SK-N-SH (cell line): ENCODE measurements around the gene WASF1. TPM values are rescaled to one million over a fixed set of nuclear protein-coding genes. Genes with fewer than 3 reads are reported as not detected.

Source experiments
- CTCF ChIA-PET: fragments of 300-600, 350-600 bp; formaldehyde crosslinking; extraction: SDS; loops from one replicate; lab custom pipeline; 2021; lab: Yijun Ruan, JAX
- POLR2A ChIA-PET: fragments of 350-600 bp; sonication (Branson Sonifier 250); formaldehyde crosslinking; extraction: SDS; loops from one replicate; lab custom pipeline; 2020; ENCODE audit warnings: antibody characterized with exemption, inconsistent platforms; lab: Yijun Ruan, JAX
- DNase-seq: peaks from one replicate; pipeline ENCODE4 v3.0.0; 2012
- H2AFZ ChIP-seq: fragments of 200-600 bp; sonication (generic); 2 replicates; pipeline ENCODE4 v1.8.1; 2016; ENCODE audit warnings: antibody characterized with exemption, mild to moderate bottlenecking, low read depth
- H3F3A ChIP-seq: fragments of 200-600 bp; sonication (generic); replicated peaks from 2 replicates; pipeline ENCODE3; 2016; ENCODE audit warnings: antibody characterized with exemption, mild to moderate bottlenecking; ENCODE audit not compliant: insufficient read depth
- H3K27ac ChIP-seq, 2 experiments: fragments of 200-500 bp in 1 of 2; fragments of 200-600 bp in 1 of 2; sonication (Bioruptor generic) in 1 of 2; sonication (generic), shearing (Covaris generic) in 1 of 2; 2 replicates each; pipeline versions ENCODE4 v1.5.1 to v1.6.1; 2014 to 2016; ENCODE audit warnings: low read depth in 2 of 2, inconsistent platforms in 1 of 2, low read length in 1 of 2, mild to moderate bottlenecking in 1 of 2, mixed read lengths in 1 of 2
- H3K27me3 ChIP-seq: fragments of 200-600 bp; sonication (generic), shearing (Covaris generic); 2 replicates; pipeline ENCODE4 v1.6.1; 2016; ENCODE audit warnings: mixed run types; ENCODE audit not compliant: insufficient read depth
- H3K36me3 ChIP-seq, 2 experiments: fragments of 200-500 bp in 1 of 2; fragments of 200-600 bp in 1 of 2; sonication (Bioruptor generic) in 1 of 2; sonication (generic) in 1 of 2; replicated peaks in 1 of 2; 2 replicates each; pipeline versions ENCODE3 to v1.5.1; 2014 to 2016; ENCODE audit warnings: low read length in 1 of 2, mild to moderate bottlenecking in 1 of 2; ENCODE audit not compliant: insufficient read depth in 2 of 2, control insufficient read depth in 1 of 2
- H3K4me1 ChIP-seq, 2 experiments: fragments of 200-500 bp in 1 of 2; fragments of 200-600 bp in 1 of 2; sonication (Bioruptor generic) in 1 of 2; sonication (generic), shearing (Covaris generic) in 1 of 2; 2 replicates each; pipeline versions ENCODE4 v1.5.1 to v1.6.1; 2014 to 2016; ENCODE audit warnings: low read depth in 1 of 2, low read length in 1 of 2, mixed run types in 1 of 2; ENCODE audit not compliant: insufficient read depth in 2 of 2, control insufficient read depth in 1 of 2
- H3K4me2 ChIP-seq: fragments of 200-600 bp; sonication (generic), shearing (Covaris generic); 2 replicates; pipeline ENCODE4 v1.6.1; 2017; ENCODE audit warnings: mixed run types
- H3K4me3 ChIP-seq, 2 experiments: fragments of 200-500 bp in 1 of 2; fragments of 200-600 bp in 1 of 2; sonication (Bioruptor generic) in 1 of 2; sonication (generic), shearing (Covaris generic) in 1 of 2; 2 replicates each; pipeline versions ENCODE4 v1.5.1 to v1.8.1; 2014 to 2016; ENCODE audit warnings: low read depth in 2 of 2, inconsistent platforms in 1 of 2, low read length in 1 of 2, mild to moderate bottlenecking in 1 of 2, mixed read lengths in 1 of 2, moderate library complexity in 1 of 2
- H3K79me2 ChIP-seq: fragments of 200-600 bp; sonication (generic); 2 replicates; pipeline ENCODE4 v1.8.1; 2017; ENCODE audit warnings: mild to moderate bottlenecking; ENCODE audit not compliant: insufficient read depth
- H3K9ac ChIP-seq: fragments of 200-600 bp; sonication (generic); 2 replicates; pipeline ENCODE4 v1.6.1; 2017; ENCODE audit warnings: mixed run types
- H3K9me2 ChIP-seq: fragments of 200-600 bp; sonication (generic); 2 replicates; pipeline ENCODE4 v1.6.1; 2017; ENCODE audit warnings: mixed run types
- H3K9me3 ChIP-seq: fragments of 200-600 bp; sonication (generic); 2 replicates; pipeline ENCODE4 v1.6.1; 2017; ENCODE audit warnings: mixed run types, mild to moderate bottlenecking, moderate library complexity
- H4K20me1 ChIP-seq: fragments of 200-600 bp; sonication (generic); 2 replicates; pipeline ENCODE4 v1.6.1; 2017; ENCODE audit warnings: mild to moderate bottlenecking, mixed run types; ENCODE audit not compliant: insufficient read depth
- ELF1 ChIP-seq: IDR thresholded peaks from 2 replicates; pipeline ENCODE4 v1.4.0; 2012
- FOXM1 ChIP-seq: IDR thresholded peaks from 2 replicates; pipeline ENCODE4 v1.4.0; 2012; ENCODE audit warnings: low read depth, mild to moderate bottlenecking
- JUND ChIP-seq: IDR thresholded peaks from 2 replicates; pipeline ENCODE4 v1.4.0; 2012
- MEF2A ChIP-seq: IDR thresholded peaks from 2 replicates; pipeline ENCODE4 v1.4.0; 2012; ENCODE audit warnings: low read depth, borderline replicate concordance
- POLR2AphosphoS5 ChIP-seq: IDR thresholded peaks from 2 replicates; pipeline ENCODE4 v1.6.1; 2012; ENCODE audit warnings: low read depth, low read length
- SIN3A ChIP-seq: IDR thresholded peaks from 2 replicates; pipeline ENCODE4 v1.6.1; 2012; ENCODE audit warnings: low read depth, mild to moderate bottlenecking, low read length, moderate library complexity, borderline replicate concordance
- TAF1 ChIP-seq: IDR thresholded peaks from 2 replicates; pipeline ENCODE4 v1.6.1; 2012; ENCODE audit warnings: low read depth, mild to moderate bottlenecking, low read length, moderate library complexity, borderline replicate concordance
- YY1 ChIP-seq: IDR thresholded peaks from 2 replicates; pipeline ENCODE4 v1.4.0; 2012; ENCODE audit warnings: low read depth, mild to moderate bottlenecking
- whole genome bisulfite sequencing: methylation state at CpG from one replicate; pipeline ENCODE4 v1.1.6; 2017; ENCODE audit warnings: low lambda C conversion rate; 5-methylcytosine and 5-hydroxymethylcytosine counted together
- polyA plus RNA-seq, 3 experiments: library from polyadenylated mRNA; depleted of rRNA; stranded (reverse); fragments of >200 nt; gene quantifications; 2 replicates each; pipeline ENCODE4 v1.2.3, GENCODE V29; 2012
- TF ChIP-seq, protein P1 (sequence below): IDR thresholded peaks from 2 replicates; pipeline ENCODE4; 2012
- TF ChIP-seq, protein P2 (sequence below): fragments of 150-350 bp; IDR thresholded peaks from 2 replicates; pipeline ENCODE4 v1.6.1; 2016; ENCODE audit warnings: mild to moderate bottlenecking, low read depth, low read length
- TF ChIP-seq, protein P3 (sequence below): fragments of 200-600 bp; sonication (generic); IDR thresholded peaks from 2 replicates; pipeline ENCODE4 v1.6.1; 2017; ENCODE audit warnings: antibody characterized with exemption, mild to moderate bottlenecking, moderate library complexity

Gene WASF1
- polyA plus RNA-seq, 1 of the 3 experiments (the other 2 are of a cell fraction) = 31.4 TPM

DNA sequence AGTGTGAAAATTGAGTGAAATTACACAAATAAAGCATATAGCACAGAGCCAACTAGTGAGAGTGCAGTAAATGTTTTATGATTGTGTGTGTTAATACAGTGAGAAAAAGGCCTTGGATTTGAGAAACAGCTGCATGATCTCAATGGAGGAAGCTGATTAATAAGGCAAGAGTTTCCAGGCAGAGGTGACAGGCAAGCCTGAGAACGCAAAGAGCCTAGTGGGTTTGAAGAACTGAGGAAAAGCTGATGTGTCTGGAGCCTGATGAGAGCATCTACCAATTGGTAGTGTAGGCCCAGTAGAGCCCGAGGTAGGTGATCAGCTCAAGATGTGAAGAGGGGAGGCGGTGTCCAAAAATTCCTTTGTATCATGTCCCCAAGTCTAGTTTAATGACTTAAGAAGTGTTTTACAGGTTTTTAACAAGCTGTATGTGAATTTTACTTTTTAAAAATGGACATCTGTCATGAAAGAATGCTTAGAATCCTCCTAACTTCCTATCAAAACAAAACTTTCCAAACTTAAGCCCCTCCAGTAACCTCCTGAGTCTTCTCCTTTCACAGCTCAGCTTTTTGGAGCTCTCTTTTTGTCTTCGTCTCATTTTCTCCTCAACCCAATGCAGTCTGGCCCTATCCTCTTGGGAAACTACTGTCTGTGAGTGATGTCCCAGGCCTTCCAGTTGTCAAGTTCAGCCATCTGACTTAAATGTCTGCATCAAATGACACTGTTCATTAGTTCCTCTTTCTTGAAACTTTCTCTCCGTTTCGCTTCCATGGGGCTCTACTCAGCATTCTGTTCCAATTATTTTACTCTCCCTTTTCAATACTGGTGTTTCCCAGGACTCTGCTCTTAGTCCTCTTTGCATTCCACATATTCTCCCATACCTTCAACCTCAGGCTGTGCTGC is 1.9 kb upstream of the WASF1 start:
- Histone ChIP-seq H4K20me1 (peaks cover 27% of the 10 kb centered on the region; the same call in 1 of the 2 replicates), H3K4me2 (peak overlapping the region; percentile 85), H3K9me2 (no peaks in the 10 kb centered on the region; the same call in 1 of the 2 replicates), H3K27me3 (no peaks in the 10 kb centered on the region), H3K4me1 (peaks cover 11 to 35% of the 10 kb centered on the region in 2 experiments), H3K9me3 (no peaks in the 10 kb centered on the region), H3K36me3 (peaks cover 0 to 2% of the 10 kb centered on the region in 2 experiments), H3K9ac (peak overlapping the region; percentile 85), H2AFZ (0 out of 2 replicates have a peak overlapping the region, but pooled peaks have one; percentile 99), H3F3A (no peaks in the 10 kb centered on the region), H3K4me3 (peak overlapping the region; percentile 98 to 100), H3K27ac (peak overlapping the region in 1 of 2 experiments; percentile 86; a peak in 1 of 4 replicates), H3K79me2 (peaks cover 86% of the 10 kb centered on the region)
- POLR2A ChIA-PET = no interaction called here
- TF ChIP-seq POLR2AphosphoS5 = no peak
- TF ChIP-seq, protein P1, sequence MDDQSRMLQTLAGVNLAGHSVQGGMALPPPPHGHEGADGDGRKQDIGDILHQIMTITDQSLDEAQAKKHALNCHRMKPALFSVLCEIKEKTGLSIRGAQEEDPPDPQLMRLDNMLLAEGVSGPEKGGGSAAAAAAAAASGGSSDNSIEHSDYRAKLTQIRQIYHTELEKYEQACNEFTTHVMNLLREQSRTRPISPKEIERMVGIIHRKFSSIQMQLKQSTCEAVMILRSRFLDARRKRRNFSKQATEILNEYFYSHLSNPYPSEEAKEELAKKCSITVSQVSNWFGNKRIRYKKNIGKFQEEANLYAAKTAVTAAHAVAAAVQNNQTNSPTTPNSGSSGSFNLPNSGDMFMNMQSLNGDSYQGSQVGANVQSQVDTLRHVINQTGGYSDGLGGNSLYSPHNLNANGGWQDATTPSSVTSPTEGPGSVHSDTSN = no peak
- no peak for TF ChIP-seq TAF1
- no peak for TF ChIP-seq FOXM1
- TF ChIP-seq, protein P2, sequence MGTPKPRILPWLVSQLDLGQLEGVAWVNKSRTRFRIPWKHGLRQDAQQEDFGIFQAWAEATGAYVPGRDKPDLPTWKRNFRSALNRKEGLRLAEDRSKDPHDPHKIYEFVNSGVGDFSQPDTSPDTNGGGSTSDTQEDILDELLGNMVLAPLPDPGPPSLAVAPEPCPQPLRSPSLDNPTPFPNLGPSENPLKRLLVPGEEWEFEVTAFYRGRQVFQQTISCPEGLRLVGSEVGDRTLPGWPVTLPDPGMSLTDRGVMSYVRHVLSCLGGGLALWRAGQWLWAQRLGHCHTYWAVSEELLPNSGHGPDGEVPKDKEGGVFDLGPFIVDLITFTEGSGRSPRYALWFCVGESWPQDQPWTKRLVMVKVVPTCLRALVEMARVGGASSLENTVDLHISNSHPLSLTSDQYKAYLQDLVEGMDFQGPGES = no peak
- TF ChIP-seq JUND = no peak
- no peak for TF ChIP-seq ELF1
- no peak for TF ChIP-seq YY1
- TF ChIP-seq, protein P3, sequence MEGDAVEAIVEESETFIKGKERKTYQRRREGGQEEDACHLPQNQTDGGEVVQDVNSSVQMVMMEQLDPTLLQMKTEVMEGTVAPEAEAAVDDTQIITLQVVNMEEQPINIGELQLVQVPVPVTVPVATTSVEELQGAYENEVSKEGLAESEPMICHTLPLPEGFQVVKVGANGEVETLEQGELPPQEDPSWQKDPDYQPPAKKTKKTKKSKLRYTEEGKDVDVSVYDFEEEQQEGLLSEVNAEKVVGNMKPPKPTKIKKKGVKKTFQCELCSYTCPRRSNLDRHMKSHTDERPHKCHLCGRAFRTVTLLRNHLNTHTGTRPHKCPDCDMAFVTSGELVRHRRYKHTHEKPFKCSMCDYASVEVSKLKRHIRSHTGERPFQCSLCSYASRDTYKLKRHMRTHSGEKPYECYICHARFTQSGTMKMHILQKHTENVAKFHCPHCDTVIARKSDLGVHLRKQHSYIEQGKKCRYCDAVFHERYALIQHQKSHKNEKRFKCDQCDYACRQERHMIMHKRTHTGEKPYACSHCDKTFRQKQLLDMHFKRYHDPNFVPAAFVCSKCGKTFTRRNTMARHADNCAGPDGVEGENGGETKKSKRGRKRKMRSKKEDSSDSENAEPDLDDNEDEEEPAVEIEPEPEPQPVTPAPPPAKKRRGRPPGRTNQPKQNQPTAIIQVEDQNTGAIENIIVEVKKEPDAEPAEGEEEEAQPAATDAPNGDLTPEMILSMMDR = no peak
- TF ChIP-seq SIN3A = no peak
- TF ChIP-seq MEF2A = no peak
- CTCF ChIA-PET = interaction anchor here (0.8 to 1.5 kb wide), 5 partner anchors 28 to 478 kb away, joined by 3 to 4 read pairs (median 3); no protein-coding TSS in a partner anchor
- 72% methylated on average over 6 of the region's 6 CpGs for WGBS
- no peak for DNase-seq
